GM19463 (cell line): Measurements from ENCODE around the gene PKP1.

Experiments
- ATAC-seq: cut with Tn5 transposase; IDR thresholded peaks from one replicate; pipeline ENCODE4 v1.9.1; 2021; ENCODE audit warnings: mild to moderate bottlenecking, moderate library complexity; ENCODE audit not compliant: unreplicated experiment

PKP1 gene

GRCh38 chr1:201324821-201325677, 41.7 kb downstream of the PKP1 start:
- ATAC-seq = no peak

GRCh38 chr1:201325678-201326060, 42.4 kb downstream of the PKP1 start:
- ATAC-seq = no peak

DNA sequence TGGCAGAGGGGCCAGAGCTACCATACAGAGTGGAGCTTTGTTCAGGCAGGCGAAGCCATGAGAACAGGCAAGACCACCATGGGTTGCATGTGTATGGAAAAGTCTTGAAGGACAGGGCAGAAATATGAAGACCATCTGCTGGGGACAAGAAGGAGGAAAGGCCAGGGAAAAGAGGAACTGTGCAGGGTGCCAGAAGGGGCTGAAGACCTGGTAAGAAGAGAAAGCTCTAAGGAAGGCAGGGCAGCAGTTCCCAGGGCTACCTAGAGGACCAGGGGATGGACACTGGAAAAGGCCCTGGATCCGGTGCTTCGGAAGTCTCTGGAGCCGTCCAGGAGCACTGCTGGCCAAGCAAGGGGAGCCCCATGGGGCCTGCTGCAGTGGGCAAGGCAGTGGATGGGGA, 43.4 kb downstream of the PKP1 start:
- ATAC-seq = no peak

DNA sequence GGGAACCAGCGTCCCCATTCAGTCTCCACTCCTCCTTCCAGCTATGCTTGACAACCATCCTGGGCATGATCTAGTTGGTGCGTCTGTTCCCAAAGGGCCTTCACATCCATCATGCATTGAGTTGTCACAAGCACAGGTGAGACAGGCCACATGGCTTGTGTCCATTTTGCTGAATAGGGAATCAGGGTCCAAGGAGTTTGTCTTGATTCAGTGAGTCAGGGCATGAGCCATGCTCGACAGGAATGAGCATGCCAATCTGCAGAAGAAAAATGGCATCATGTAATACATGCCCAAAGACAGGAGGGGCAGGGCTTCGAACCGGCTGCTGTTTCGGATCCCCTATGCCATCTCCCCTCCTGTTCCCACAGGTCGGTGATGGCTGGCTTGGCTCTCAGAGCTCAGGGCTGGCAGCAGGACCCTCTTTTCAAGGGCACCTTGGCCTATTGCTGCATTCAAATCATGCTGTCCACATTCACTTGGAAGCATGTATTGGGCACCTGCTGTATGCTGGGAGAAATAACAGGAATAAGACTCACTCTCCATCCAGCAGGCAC, 44.5 kb downstream of the PKP1 start:
- no peak for ATAC-seq

GRCh38 chr1:201328576-201328975, 45.3 kb downstream of the PKP1 start:
- no peak for ATAC-seq

DNA sequence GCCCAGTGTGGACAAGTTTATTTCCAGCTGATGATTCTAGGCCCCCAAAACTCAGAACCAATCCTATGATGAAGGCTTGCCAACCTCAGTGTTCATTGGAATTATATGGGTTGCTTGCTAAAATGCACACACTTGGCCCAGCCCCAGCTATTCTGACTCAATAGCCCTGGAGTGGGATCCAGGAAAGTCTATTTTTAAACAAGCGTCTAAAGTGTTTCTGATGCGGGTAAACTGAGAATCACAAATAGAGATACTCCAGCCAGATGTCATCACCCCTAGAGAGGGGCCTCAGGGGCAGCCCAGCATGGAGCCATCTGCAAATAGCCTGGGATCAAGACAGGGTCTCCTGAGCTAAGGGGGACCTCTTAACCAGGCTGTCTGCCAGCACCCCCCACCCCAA, 46.0 kb downstream of the PKP1 start:
- no peak for ATAC-seq

GRCh38 chr1:201329801-201330200, 46.5 kb downstream of the PKP1 start:
- ATAC-seq = no peak

GRCh38 chr1:201330541-201330940, 47.2 kb downstream of the PKP1 start:
- ATAC-seq = no peak

GRCh38 chr1:201331166-201331565, 47.9 kb downstream of the PKP1 start:
- no peak for ATAC-seq

- no peak for ATAC-seq
Observed at GRCh38 chr1:201332021-201332420, 48.7 kb downstream of the PKP1 start.

GRCh38 chr1:201332616-201333335, 49.5 kb downstream of the PKP1 start:
- no peak for ATAC-seq

GRCh38 chr1:201334325-201335173, 51.2 kb downstream of the PKP1 start:
- ATAC-seq = no peak

GRCh38 chr1:201335174-201335870, 52.0 kb downstream of the PKP1 start:
- ATAC-seq = no peak

DNA sequence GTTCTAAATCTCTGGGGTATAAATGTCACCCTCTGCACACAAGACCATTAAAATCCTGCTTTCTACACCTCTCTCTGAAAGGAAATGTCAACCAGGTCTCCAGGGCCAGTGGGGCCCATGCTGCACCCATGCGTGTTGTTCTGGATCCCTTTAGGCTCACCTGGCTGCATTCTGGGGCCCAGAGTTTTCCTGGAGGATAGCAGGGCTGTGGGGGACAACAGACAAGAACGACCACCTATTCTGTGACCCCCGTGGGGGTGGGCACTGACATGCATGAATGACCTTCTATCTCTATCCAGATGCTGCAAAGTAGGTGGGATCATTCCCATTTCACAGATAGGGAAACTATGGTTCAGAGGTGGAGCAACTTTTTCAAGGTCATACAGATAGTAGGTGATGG, 52.6 kb downstream of the PKP1 start:
- no peak for ATAC-seq

GRCh38 chr1:201336711-201337450, 53.6 kb downstream of the PKP1 start:
- ATAC-seq = no peak

DNA sequence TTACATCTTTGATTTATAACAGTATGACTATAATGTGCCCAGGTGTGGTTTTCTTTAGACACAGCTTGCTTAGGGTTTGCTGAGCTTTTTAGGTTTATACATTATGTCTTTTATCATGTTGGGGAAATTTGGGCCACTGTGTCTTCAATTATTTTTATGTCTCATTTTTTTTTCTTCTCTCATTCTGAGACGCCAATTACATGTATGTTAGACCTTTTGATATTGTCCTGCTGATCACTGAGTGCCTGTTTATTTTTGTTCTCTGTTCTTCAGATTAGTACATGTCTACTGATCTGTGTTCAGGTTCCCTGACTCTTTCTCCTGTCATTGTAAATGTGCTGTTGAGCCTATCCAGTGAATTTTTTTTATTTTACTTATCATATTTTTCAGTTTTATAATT, 58.1 kb downstream of the PKP1 start:
- ATAC-seq = no peak

- ATAC-seq = no peak
Observed at GRCh38 chr1:201344206-201345080, 61.1 kb downstream of the PKP1 start.

DNA sequence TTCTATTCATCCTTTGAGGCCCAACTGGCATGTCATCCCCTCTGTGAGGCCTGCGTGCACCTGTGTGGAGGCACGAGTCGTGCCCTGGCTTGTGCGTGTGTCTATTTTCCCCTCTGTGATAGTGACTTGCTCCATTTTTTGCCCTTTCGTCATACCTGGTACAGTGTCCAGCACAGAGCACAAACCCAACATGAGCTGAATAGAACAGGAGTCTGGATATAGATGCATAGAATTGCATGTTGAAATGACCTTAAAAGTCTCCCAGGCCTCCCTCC, 61.7 kb downstream of the PKP1 start:
- no peak for ATAC-seq

GRCh38 chr1:201346337-201346939, 63.1 kb downstream of the PKP1 start:
- no peak for ATAC-seq
